ENCODE measurements around the gene PTDSS2. TPM values are rescaled to one million over a fixed set of nuclear protein-coding genes. Genes with fewer than 3 reads are reported as not detected.

PTDSS2 gene
- total and polyA plus RNA-seq, 2 of the 13 experiments (the other 11 are each of a cell fraction or from before 2014, with no cell fraction given) = 21.7 to 26.4 TPM

- TF ChIP-seq PRPF4 (IDR thresholded peaks at IDR 0.05; ENCODE audit: low read depth, low read length, poor library complexity, severe bottlenecking) (no peak), MYNN (CRISPR knock-in tag; IDR thresholded peaks at IDR 0.05; ENCODE audit: low read depth) (0 out of 2 replicates have a peak, but pooled peaks have one; percentile 57), SAP130 (CRISPR knock-in tag; IDR thresholded peaks at IDR 0.05; ENCODE audit: low read depth) (peak; percentile 32; the same call in 1 of the 2 replicates), ZNF720 (CRISPR knock-in tag; IDR thresholded peaks at IDR 0.05) (no peak), SALL1 (CRISPR knock-in tag; IDR thresholded peaks at IDR 0.05) (peak; percentile 61; the same call in 1 of the 2 replicates), HNF1A (IDR thresholded peaks at IDR 0.05; ENCODE audit: low read depth) (no peak), HNF1A (CRISPR knock-in tag; IDR thresholded peaks at IDR 0.05; ENCODE audit: borderline replicate concordance) (no peak), KLF11 (CRISPR knock-in tag; IDR thresholded peaks at IDR 0.05) (peak; percentile 37; the same call in 1 of the 2 replicates), ZNF12 (CRISPR knock-in tag; IDR thresholded peaks at IDR 0.05) (0 out of 2 replicates have a peak, but pooled peaks have one; percentile 24), NFKB2 (CRISPR knock-in tag; IDR thresholded peaks at IDR 0.05; ENCODE audit: borderline replicate concordance) (peak; percentile 84; the same call in 1 of the 2 replicates), GABPB1 (CRISPR knock-in tag; IDR thresholded peaks at IDR 0.05) (peak; percentile 40; the same call in 1 of the 2 replicates), FOSL2 (CRISPR knock-in tag; IDR thresholded peaks at IDR 0.05) (no peak), AKAP8 (CRISPR knock-in tag; IDR thresholded peaks at IDR 0.05) (0 out of 2 replicates have a peak, but pooled peaks have one; percentile 36), ZNF260 (CRISPR knock-in tag; IDR thresholded peaks at IDR 0.05; ENCODE audit: borderline replicate concordance, low read depth) (no peak), ZGPAT (CRISPR knock-in tag; IDR thresholded peaks at IDR 0.05) (peak; percentile 30; the same call in 1 of the 2 replicates), MYC (CRISPR knock-in tag; IDR thresholded peaks at IDR 0.05; ENCODE audit: borderline replicate concordance) (peak; percentile 49; the same call in 1 of the 2 replicates), TBX2 (CRISPR knock-in tag; IDR thresholded peaks at IDR 0.05; ENCODE audit: borderline replicate concordance) (peak; percentile 41; the same call in 1 of the 2 replicates), ZNF33B (CRISPR knock-in tag; IDR thresholded peaks at IDR 0.05) (peak; percentile 51; the same call in 1 of the 2 replicates), ARID2 (CRISPR knock-in tag; IDR thresholded peaks at IDR 0.05; ENCODE audit: borderline replicate concordance) (no peak), THRA (CRISPR knock-in tag; IDR thresholded peaks at IDR 0.05; ENCODE audit: borderline replicate concordance) (no peak), TFE3 (CRISPR knock-in tag; IDR thresholded peaks at IDR 0.05) (0 out of 2 replicates have a peak, but pooled peaks have one; percentile 26), ZNF746 (CRISPR knock-in tag; IDR thresholded peaks at IDR 0.05) (peak; percentile 35; the same call in 1 of the 2 replicates)
These were observed 88.5 kb downstream of the PTDSS2 start (continued) for GRCh38 chr11:538431-539051.
